Erythroblast (primary cell): Measurements from ENCODE around the gene UBR2.

Source experiments
- GATA1 ChIP-seq: IDR thresholded peaks from 2 replicates; pipeline ENCODE4 v1.6.1; 2011; ENCODE audit warnings: low read depth, mild to moderate bottlenecking, control low read depth, low read length, moderate library complexity
- POLR2A ChIP-seq: IDR thresholded peaks from 2 replicates; pipeline ENCODE4 v1.6.1; 2011; ENCODE audit warnings: mild to moderate bottlenecking, low read length

- TF ChIP-seq POLR2A, result no peak
- TF ChIP-seq GATA1, result no peak
Measured at GRCh38 chr6:42610416-42610815, 46.6 kb downstream of the UBR2 start.
